GM12872 (cell line): ENCODE results near the gene WDR20.

Experiments used
- TF ChIP-seq, protein P1 (sequence below): IDR thresholded peaks from 3 replicates; pipeline ENCODE4 v1.5.1; 2011; ENCODE audit warnings: low read depth, mild to moderate bottlenecking, low read length, moderate library complexity; ENCODE audit not compliant: insufficient read depth

Gene WDR20

DNA sequence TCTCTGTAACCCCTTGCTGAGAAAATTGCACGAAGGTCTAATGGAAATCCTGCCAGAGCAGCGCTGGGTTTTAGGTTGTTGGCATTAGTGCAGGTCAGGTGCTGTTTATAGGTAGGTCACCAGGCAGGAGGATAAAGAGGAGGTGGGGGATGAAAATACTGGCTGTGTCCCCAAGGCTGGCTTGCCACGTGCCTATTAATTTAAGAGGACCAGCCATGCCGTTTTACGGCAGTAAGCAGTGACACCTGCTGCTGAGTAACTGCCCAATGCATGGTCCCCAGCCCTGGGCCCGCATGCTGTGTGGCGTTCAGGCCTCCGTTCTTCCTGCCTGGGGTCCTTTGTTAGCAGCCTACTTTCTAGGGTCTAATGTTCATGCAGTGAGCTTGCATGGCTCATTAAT, 67.2 kb downstream of the WDR20 start:
- TF ChIP-seq, protein P1, sequence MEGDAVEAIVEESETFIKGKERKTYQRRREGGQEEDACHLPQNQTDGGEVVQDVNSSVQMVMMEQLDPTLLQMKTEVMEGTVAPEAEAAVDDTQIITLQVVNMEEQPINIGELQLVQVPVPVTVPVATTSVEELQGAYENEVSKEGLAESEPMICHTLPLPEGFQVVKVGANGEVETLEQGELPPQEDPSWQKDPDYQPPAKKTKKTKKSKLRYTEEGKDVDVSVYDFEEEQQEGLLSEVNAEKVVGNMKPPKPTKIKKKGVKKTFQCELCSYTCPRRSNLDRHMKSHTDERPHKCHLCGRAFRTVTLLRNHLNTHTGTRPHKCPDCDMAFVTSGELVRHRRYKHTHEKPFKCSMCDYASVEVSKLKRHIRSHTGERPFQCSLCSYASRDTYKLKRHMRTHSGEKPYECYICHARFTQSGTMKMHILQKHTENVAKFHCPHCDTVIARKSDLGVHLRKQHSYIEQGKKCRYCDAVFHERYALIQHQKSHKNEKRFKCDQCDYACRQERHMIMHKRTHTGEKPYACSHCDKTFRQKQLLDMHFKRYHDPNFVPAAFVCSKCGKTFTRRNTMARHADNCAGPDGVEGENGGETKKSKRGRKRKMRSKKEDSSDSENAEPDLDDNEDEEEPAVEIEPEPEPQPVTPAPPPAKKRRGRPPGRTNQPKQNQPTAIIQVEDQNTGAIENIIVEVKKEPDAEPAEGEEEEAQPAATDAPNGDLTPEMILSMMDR: no peak

DNA sequence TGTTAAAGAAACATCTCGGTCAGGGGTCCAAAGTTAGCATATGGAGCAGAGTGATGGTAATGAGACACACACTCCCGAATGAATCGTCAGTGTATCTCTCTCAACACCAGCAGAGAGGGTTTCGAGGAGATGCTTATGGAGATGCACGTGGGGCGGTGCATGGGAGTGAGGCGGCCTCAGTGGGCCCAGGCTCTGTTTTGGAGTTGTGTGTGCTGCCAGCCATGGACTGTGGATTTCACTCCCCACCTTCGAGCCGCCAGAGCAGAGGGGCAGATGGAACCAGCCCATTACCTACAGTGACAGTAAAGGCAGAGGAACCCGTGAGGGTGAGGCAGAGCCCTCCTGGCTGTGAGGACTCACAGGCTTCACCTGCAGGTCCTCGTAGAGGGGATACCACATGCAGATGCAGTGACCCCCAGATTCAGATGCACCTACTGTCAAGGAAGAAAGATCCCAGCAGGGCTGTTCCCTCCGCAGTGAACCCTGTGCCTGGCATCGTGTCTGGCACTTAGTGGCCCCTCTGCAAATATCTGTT, 68.2 kb downstream of the WDR20 start:
- TF ChIP-seq, protein P1: no peak

DNA sequence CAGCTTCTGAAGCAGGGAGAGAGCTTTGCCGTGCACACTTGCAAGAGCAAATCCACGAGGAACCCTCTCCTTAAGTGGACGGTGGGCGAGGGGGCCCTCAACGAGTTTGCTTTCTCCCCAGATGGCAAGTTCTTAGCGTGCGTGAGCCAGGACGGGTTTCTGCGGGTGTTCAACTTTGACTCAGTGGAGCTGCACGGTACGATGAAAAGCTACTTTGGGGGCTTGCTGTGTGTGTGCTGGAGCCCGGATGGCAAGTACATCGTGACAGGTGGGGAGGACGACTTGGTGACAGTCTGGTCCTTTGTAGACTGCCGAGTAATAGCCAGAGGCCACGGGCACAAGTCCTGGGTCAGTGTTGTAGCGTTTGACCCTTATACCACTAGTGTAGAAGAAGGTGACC, 69.0 kb downstream of the WDR20 start:
- TF ChIP-seq, protein P1: no peak

DNA sequence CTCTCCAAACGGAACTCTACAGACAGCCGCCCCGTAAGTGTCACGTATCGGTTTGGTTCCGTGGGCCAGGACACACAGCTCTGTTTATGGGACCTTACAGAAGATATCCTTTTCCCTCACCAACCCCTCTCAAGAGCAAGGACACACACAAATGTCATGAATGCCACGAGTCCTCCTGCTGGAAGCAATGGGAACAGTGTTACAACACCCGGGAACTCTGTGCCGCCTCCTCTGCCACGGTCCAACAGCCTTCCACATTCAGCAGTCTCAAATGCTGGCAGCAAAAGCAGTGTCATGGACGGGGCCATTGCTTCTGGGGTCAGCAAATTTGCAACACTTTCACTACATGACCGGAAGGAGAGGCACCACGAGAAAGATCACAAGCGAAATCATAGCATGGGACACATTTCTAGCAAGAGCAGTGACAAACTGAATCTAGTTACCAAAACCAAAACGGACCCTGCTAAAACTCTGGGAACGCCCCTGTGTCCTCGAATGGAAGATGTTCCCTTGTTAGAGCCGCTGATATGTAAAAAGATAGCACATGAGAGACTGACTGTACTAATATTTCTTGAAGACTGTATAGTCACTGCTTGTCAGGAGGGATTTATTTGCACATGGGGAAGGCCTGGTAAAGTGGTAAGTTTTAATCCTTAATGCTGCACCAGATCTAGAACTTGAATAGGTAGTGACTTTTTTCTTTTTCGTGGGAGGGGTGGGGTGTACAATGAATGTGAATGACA, 69.7 kb downstream of the WDR20 start:
- TF ChIP-seq, protein P1: no peak

DNA sequence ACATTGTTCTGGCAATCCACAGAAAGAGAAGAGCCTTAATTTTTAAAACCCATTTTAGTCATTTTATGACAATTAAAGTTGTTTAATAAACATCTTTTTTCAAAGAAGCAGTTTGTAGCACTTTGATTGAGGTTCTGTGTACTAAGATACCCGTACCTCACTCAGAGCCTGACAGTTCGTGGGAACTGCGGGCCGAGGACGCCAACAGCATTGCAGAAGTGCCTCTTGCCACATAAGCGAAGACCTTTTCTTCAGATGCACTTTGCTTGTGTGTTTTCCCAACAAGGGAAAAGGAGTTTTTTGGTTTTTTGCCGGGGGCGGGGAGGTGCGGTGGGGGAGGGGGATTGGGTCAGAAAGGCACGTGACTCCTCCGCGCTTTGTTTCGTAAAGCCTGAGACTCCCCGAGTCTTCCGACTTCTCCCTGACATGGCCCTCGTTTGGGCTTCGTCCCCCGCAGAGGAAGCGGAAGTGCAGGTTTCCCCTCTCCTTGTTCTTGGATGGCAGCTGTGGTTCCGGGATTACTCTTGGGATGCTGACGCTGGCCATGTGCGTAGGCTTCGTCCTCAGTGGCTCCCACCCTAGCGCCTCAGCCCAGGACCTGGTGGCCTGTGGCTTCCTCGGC, 70.8 kb downstream of the WDR20 start:
- TF ChIP-seq, protein P1: no peak

DNA sequence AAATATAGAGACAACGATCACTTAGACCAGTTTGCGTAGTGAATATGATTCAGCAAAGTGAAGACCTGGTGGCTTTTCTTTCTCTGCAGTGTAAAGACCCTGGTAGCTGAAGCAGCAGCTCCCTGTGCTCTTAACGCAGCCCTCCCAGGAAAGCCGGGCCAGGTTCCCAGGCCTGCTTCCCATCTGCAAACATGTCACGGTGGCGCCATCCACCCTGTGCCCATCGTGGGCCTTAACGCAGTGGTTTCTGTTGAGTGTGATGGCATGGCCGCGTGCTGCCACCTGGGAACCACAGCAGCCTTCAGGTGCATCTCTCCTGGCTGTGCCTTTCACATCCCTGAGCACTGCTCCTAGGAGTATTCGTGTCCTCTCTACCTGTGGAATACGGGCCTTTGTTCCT, 71.5 kb downstream of the WDR20 start:
- TF ChIP-seq, protein P1: no peak

DNA sequence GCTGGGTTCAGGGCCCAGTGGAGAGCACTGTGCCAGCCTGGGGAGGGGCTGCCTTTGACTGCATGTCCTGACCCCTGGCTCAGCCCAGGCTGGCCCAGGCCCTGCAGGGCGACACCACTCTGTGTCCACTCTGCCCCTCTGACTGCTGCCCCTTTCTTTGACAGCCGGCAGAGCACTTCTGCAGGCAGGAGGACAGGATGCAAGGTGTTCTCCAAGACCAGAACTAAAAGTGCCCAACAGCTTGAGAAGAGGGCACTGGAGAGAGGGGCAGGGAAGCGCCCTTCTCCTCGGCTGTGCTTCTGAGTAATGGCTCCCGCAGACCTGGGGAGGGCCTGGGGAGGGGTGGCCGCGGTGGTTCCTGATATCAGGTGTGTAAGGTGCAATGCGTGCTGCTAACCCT, 72.7 kb downstream of the WDR20 start:
- TF ChIP-seq, protein P1: no peak
